HG03280 (cell line): ENCODE data around the gene XCR1.
"Not testable (repeated sequence)": the region's sequence is repeated elsewhere in the genome, so short reads cannot be mapped to it uniquely, and the experiment has no call there.

ENCODE experiments used
- ATAC-seq: cut with Tn5 transposase; IDR thresholded peaks from one replicate; pipeline ENCODE4 v1.9.1; 2021; ENCODE audit warnings: mild to moderate bottlenecking, moderate library complexity; ENCODE audit not compliant: unreplicated experiment

XCR1 gene

GRCh38 chr3:46046231-46046630 lies 18.9 kb upstream of the XCR1 start:
- not testable (repeated sequence) for ATAC-seq

- ATAC-seq: no peak
Observed at GRCh38 chr3:46038916-46039315, 11.6 kb upstream of the XCR1 start.

GRCh38 chr3:46038071-46038470 lies 10.8 kb upstream of the XCR1 start:
- ATAC-seq: not testable (repeated sequence)

GRCh38 chr3:46036191-46036590 lies 8.9 kb upstream of the XCR1 start:
- no peak for ATAC-seq

- no peak for ATAC-seq
Observed at GRCh38 chr3:46031747-46032146, 4.5 kb upstream of the XCR1 start.

GRCh38 chr3:46031269-46031668 lies 4.0 kb upstream of the XCR1 start:
- no peak for ATAC-seq

- ATAC-seq: no peak
Observed at GRCh38 chr3:46030626-46031025, 3.3 kb upstream of the XCR1 start.

- ATAC-seq: no peak
Observed at GRCh38 chr3:46029953-46030543, 2.8 kb upstream of the XCR1 start.

GRCh38 chr3:46027736-46028397 lies 584 bp upstream of the XCR1 start:
- no peak for ATAC-seq

GRCh38 chr3:46025139-46025538 lies 2.1 kb downstream of the XCR1 start:
- ATAC-seq: no peak

GRCh38 chr3:46024131-46024530 lies 3.2 kb downstream of the XCR1 start:
- ATAC-seq: no peak

- ATAC-seq: no peak
Observed at GRCh38 chr3:46022909-46023785, 4.1 kb downstream of the XCR1 start.

- ATAC-seq: no peak
Observed at GRCh38 chr3:46021516-46021915, 5.8 kb downstream of the XCR1 start.

GRCh38 chr3:46020766-46021510 lies 6.3 kb downstream of the XCR1 start:
- ATAC-seq: no peak

GRCh38 chr3:46019707-46020106 lies 7.6 kb downstream of the XCR1 start:
- no peak for ATAC-seq

GRCh38 chr3:46017720-46018119 lies 9.6 kb downstream of the XCR1 start:
- ATAC-seq: no peak

- ATAC-seq: no peak
Observed at GRCh38 chr3:46013316-46014094, 13.8 kb downstream of the XCR1 start.

- ATAC-seq: no peak
Observed at GRCh38 chr3:46012246-46012645, 15.0 kb downstream of the XCR1 start.

GRCh38 chr3:46010519-46011113 lies 16.7 kb downstream of the XCR1 start:
- no peak for ATAC-seq

- no peak for ATAC-seq
Observed at GRCh38 chr3:46008058-46008457, 19.2 kb downstream of the XCR1 start.
